ENCODE data around the gene DEPDC7. TPM values are rescaled to one million over a fixed set of nuclear protein-coding genes. Genes with fewer than 3 reads are reported as not detected.
"Not testable (repeated sequence)": the region's sequence is repeated elsewhere in the genome, so short reads cannot be mapped to it uniquely, and the experiment has no call there.

The DEPDC7 gene
- total RNA-seq, 2 donors from 2014 or later: 1.1 to 3.4 TPM

GRCh38 chr11:33005175-33005574 lies 10.5 kb upstream of the DEPDC7 start:
- peaks cover 2 to 7% of the 10 kb centered on the region in 2 donors for H3K27me3 Mint-ChIP-seq

GRCh38 chr11:33006010-33006409 lies 9.7 kb upstream of the DEPDC7 start:
- ATAC-seq (no peak), DNase-seq (ENCODE audit: low spot score) (no peak)
- no peak overlapping the region for H3K4me3 Mint-ChIP-seq
- H3K4me1 Mint-ChIP-seq (ENCODE audit: low read depth in 2 of 2): peaks cover 7% of the 10 kb centered on the region in 2 donors
- no peaks in the 10 kb centered on the region for H3K36me3 Mint-ChIP-seq
- no peak overlapping the region for H3K27ac Mint-ChIP-seq
- H3K27me3 Mint-ChIP-seq: peaks cover 0 to 7% of the 10 kb centered on the region in 2 donors
- no peaks in the 10 kb centered on the region for H3K9me3 Mint-ChIP-seq

More at GRCh38 chr11:33005175-33005574, 10.5 kb upstream of the DEPDC7 start:
- DNase-seq (ENCODE audit: low spot score) (no peak), ATAC-seq (no peak)
- no peaks in the 10 kb centered on the region for H3K9me3 Mint-ChIP-seq
- H3K27ac Mint-ChIP-seq: no peak overlapping the region
- H3K36me3 Mint-ChIP-seq: no peaks in the 10 kb centered on the region
- peaks cover 4 to 7% of the 10 kb centered on the region in 2 donors for H3K4me1 Mint-ChIP-seq (ENCODE audit: low read depth in 2 of 2)
- no peak overlapping the region for H3K4me3 Mint-ChIP-seq

- no peak overlapping the region for H3K4me3 Mint-ChIP-seq
- H3K4me1 Mint-ChIP-seq (ENCODE audit: low read depth in 2 of 2): peaks cover 13 to 28% of the 10 kb centered on the region in 2 donors
- ATAC-seq (no peak), DNase-seq (ENCODE audit: low spot score) (no peak)
- peaks cover 15 to 34% of the 10 kb centered on the region in 2 donors for H3K27me3 Mint-ChIP-seq
- no peak overlapping the region for H3K27ac Mint-ChIP-seq
- no peaks in the 10 kb centered on the region for H3K36me3 Mint-ChIP-seq
- no peaks in the 10 kb centered on the region for H3K9me3 Mint-ChIP-seq
Measured at GRCh38 chr11:33013755-33014154, 1.9 kb upstream of the DEPDC7 start.

DNA sequence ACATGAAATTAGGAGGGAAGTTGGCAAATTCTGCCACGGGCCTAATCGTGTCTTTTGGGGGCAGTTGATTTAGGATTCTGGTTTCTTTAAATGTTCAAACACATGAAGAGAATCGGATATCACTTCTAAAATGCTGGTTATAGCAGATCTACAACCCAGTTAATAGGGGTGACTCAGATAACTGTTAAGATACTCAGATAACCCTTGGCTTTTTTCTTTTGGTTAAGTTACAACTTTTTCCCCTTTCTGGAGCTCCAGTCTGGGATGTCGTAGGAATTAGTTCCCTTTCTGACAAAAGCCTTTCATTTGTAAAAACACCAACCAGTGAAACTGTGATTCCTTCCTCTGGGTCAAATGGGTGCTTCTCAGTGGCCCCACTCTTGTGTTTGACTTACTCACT lies 976 bp downstream of the DEPDC7 start:
- peaks cover 10 to 20% of the 10 kb centered on the region in 2 donors for H3K4me1 Mint-ChIP-seq (ENCODE audit: low read depth in 2 of 2)
- DNase-seq (ENCODE audit: low spot score): no peak
- ATAC-seq: no peak
- H3K36me3 Mint-ChIP-seq: no peaks in the 10 kb centered on the region
- H3K27ac Mint-ChIP-seq: no peak overlapping the region
- H3K9me3 Mint-ChIP-seq: no peaks in the 10 kb centered on the region
- H3K4me3 Mint-ChIP-seq: peak overlapping the region; percentile 83
- peaks cover 17 to 37% of the 10 kb centered on the region in 2 donors for H3K27me3 Mint-ChIP-seq

GRCh38 chr11:33017478-33017877 lies 1.8 kb downstream of the DEPDC7 start:
- no peak for ATAC-seq
- H3K9me3 Mint-ChIP-seq: no peaks in the 10 kb centered on the region
- H3K27me3 Mint-ChIP-seq: peaks cover 17 to 37% of the 10 kb centered on the region in 2 donors
- no peaks in the 10 kb centered on the region for H3K36me3 Mint-ChIP-seq
- H3K4me1 Mint-ChIP-seq (ENCODE audit: low read depth in 2 of 2): peaks cover 4 to 18% of the 10 kb centered on the region in 2 donors
- no peak overlapping the region for H3K4me3 Mint-ChIP-seq
- no peak for DNase-seq (ENCODE audit: low spot score)
- no peak overlapping the region for H3K27ac Mint-ChIP-seq

DNA sequence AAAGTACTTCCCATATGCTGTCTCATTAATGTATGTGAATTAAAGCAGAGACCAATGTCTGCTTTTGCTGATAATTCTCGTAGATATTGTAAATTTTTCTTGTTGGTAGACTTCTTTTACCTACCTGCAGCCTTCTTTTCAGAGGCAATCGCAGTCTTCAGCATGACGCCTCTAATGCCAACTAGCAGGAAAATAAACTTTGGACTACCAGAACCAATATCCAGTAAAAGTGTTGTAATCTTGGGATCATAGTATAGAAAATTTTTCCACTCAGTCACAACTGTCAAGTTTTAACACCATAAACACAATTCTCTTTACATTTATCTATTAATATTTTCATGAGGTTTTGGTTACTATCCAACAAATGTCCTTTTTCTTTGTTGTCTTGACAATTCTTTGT lies 2.3 kb downstream of the DEPDC7 start:
- DNase-seq (ENCODE audit: low spot score): no peak

GRCh38 chr11:33018840-33019239 lies 3.2 kb downstream of the DEPDC7 start:
- no peak overlapping the region for H3K4me3 Mint-ChIP-seq
- no peak for ATAC-seq
- no peaks in the 10 kb centered on the region for H3K9me3 Mint-ChIP-seq
- H3K27ac Mint-ChIP-seq: peak overlapping the region in 1 of 2 donors; percentile 29
- no peaks in the 10 kb centered on the region for H3K36me3 Mint-ChIP-seq
- H3K4me1 Mint-ChIP-seq (ENCODE audit: low read depth in 2 of 2): peaks cover 4 to 12% of the 10 kb centered on the region in 2 donors
- DNase-seq (ENCODE audit: low spot score): no peak
- peaks cover 17 to 37% of the 10 kb centered on the region in 2 donors for H3K27me3 Mint-ChIP-seq

More for the DNA sequence above, 2.3 kb downstream of the DEPDC7 start:
- no peaks in the 10 kb centered on the region for H3K9me3 Mint-ChIP-seq
- no peaks in the 10 kb centered on the region for H3K36me3 Mint-ChIP-seq
- no peak for ATAC-seq
- no peak overlapping the region for H3K27ac Mint-ChIP-seq
- peaks cover 4 to 15% of the 10 kb centered on the region in 2 donors for H3K4me1 Mint-ChIP-seq (ENCODE audit: low read depth in 2 of 2)
- peaks cover 17 to 37% of the 10 kb centered on the region in 2 donors for H3K27me3 Mint-ChIP-seq
- H3K4me3 Mint-ChIP-seq: no peak overlapping the region

GRCh38 chr11:33021501-33021900 lies 5.8 kb downstream of the DEPDC7 start:
- Mint-ChIP-seq H3K4me3 (no peak overlapping the region), H3K27ac (no peak overlapping the region), H3K9me3 (no peaks in the 10 kb centered on the region), H3K4me1 (ENCODE audit: low read depth in 2 of 2) (peaks cover 1 to 6% of the 10 kb centered on the region in 2 donors), H3K36me3 (no peaks in the 10 kb centered on the region), H3K27me3 (peaks cover 20 to 40% of the 10 kb centered on the region in 2 donors)
- ATAC-seq: no peak
- DNase-seq (ENCODE audit: low spot score): no peak

GRCh38 chr11:33021937-33022336 lies 6.3 kb downstream of the DEPDC7 start:
- Mint-ChIP-seq H3K4me3 (no peak overlapping the region), H3K4me1 (ENCODE audit: low read depth in 2 of 2) (peaks cover 0 to 6% of the 10 kb centered on the region in 2 donors), H3K36me3 (no peaks in the 10 kb centered on the region), H3K27me3 (peaks cover 19 to 38% of the 10 kb centered on the region in 2 donors), H3K9me3 (no peaks in the 10 kb centered on the region), H3K27ac (no peak overlapping the region)
- DNase-seq (ENCODE audit: low spot score) (no peak), ATAC-seq (no peak)

- DNase-seq (ENCODE audit: low spot score) (no peak), ATAC-seq (no peak)
- no peaks in the 10 kb centered on the region for H3K36me3 Mint-ChIP-seq
- no peak overlapping the region for H3K27ac Mint-ChIP-seq
- peaks cover 0 to 3% of the 10 kb centered on the region in 2 donors for H3K4me1 Mint-ChIP-seq (ENCODE audit: low read depth in 2 of 2)
- no peaks in the 10 kb centered on the region for H3K9me3 Mint-ChIP-seq
- H3K4me3 Mint-ChIP-seq: no peak overlapping the region
- H3K27me3 Mint-ChIP-seq: peaks cover 9 to 22% of the 10 kb centered on the region in 2 donors
Measured at GRCh38 chr11:33025339-33025722, 9.7 kb downstream of the DEPDC7 start.

DNA sequence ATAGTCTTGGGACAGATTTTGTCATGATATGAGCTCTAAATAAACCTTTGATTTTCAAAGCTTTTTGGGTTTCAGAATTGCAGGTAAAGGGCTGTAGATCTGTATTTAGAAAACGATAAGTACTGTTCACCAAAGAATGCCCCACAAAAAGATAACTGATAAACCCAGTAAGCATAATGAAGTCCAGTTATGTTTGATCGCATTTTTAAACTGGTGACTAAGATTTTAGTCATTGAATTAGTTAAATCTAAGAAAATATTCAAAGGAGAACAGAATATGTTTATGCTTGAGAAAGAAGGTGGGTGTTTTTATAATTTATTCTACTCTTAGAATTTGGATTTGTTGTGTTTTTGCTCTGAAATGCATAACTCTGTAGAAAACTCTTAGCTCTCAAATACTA lies 11.6 kb downstream of the DEPDC7 start:
- Mint-ChIP-seq H3K27me3 (peaks cover 9 to 22% of the 10 kb centered on the region in 2 donors), H3K4me3 (no peak overlapping the region), H3K4me1 (ENCODE audit: low read depth in 2 of 2) (no peaks in the 10 kb centered on the region), H3K36me3 (no peaks in the 10 kb centered on the region), H3K9me3 (no peaks in the 10 kb centered on the region), H3K27ac (no peak overlapping the region)
- DNase-seq (ENCODE audit: low spot score): no peak
- no peak for ATAC-seq

DNA sequence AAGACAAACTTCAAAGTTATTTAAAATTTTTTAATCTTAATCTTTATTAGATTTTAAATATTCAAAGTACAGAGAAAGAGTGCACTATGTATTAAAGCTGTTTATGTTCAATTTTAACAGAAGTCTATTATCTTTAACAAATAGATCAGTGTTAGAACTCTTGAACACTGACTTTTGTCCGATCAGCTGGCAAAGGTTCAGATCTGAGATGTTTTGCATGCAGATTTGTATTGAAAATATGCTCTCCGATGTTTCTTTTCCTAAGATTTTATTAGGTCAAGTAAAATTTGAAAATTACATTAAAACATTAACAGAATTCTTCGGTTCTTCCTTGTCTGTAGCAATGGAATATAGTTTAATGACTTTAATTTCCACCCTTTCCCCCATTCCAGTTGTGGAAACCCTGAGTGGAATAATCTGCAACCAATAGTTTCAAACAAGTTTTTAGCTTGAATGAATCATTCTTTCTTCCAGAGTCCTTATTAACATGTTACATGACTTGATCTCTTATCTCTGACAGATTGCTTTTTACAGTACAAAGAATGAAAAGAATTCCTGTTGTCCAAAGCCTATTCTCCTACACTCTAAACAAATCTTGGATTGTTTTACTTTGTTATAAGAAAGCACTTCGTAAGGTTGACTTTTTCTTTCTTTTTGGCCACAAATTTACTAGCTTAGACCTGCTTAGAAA lies 12.3 kb downstream of the DEPDC7 start:
- Mint-ChIP-seq H3K27me3 (peaks cover 13 to 29% of the 10 kb centered on the region in 2 donors), H3K9me3 (no peaks in the 10 kb centered on the region), H3K36me3 (no peaks in the 10 kb centered on the region), H3K4me3 (no peak overlapping the region), H3K27ac (no peak overlapping the region), H3K4me1 (ENCODE audit: low read depth in 2 of 2) (no peaks in the 10 kb centered on the region)
- DNase-seq (ENCODE audit: low spot score) (no peak), ATAC-seq (no peak)

DNA sequence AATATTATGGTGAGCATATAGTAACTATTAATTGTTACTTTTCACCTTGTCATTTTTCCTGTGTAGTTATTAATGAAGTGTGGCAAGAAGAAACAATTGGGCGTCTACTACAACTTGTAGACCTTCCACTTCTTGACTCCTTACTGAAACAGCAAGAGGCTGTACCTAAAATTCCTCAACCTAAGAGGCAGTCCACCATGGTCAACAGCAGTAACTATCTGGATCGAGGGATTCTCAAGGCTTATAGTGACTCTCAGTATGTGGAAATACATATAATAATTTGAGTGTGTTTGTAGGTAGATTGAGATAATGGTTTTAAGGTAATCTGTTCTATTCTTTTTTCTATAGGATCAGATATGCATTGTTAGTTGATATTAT lies 12.8 kb downstream of the DEPDC7 start:
- Mint-ChIP-seq H3K27me3 (peaks cover 14 to 30% of the 10 kb centered on the region in 2 donors), H3K36me3 (no peaks in the 10 kb centered on the region), H3K4me3 (no peak overlapping the region), H3K4me1 (ENCODE audit: low read depth in 2 of 2) (no peaks in the 10 kb centered on the region), H3K27ac (no peak overlapping the region), H3K9me3 (no peaks in the 10 kb centered on the region)
- DNase-seq (ENCODE audit: low spot score) (no peak), ATAC-seq (no peak)

DNA sequence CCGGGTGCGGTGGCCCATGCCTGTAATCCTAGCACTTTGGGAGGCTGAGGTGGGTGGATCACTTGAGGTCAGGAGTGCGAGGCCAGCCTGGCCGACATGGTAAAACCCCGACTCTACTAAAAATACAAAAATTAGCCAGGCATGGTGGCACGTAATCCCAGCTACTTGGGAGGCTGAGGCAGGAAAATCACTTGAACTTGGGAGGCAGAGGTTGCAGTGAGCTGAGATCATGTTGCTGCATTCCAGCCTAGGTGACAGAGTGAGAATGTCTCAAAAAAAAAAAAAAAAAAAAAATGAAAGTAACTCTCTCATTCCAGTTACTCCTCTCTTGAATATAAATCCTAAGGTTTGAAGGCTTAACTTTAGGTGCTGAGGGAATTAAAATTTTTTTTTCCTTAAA lies 13.5 kb downstream of the DEPDC7 start:
- ATAC-seq; H3K9me3 Mint-ChIP-seq; H3K4me1 Mint-ChIP-seq (ENCODE audit: low read depth in 2 of 2); H3K27ac Mint-ChIP-seq; H3K4me3 Mint-ChIP-seq; H3K36me3 Mint-ChIP-seq; DNase-seq (ENCODE audit: low spot score): not testable (repeated sequence)
- peaks cover 14 to 30% of the 10 kb centered on the region in 2 donors for H3K27me3 Mint-ChIP-seq

DNA sequence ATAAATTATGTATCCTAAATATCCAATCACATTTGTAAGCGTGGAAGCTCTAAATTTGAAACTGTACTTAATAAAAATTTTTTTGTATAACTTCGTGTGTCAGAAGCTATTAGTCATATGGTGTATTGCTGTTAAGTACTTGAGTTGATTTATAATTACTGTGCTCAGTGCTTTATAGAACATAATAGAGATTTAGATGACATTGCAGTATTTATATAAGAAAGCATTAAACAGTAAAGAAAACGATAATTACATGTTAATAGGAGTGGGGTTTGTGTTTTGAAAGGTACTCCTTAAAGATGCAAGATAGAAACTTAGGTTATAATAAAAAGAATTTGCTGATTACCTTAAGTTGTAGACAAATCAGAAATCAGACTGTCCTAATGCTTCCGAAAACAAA lies 17.8 kb downstream of the DEPDC7 start:
- Mint-ChIP-seq H3K9me3 (no peaks in the 10 kb centered on the region), H3K4me1 (ENCODE audit: low read depth in 2 of 2) (no peaks in the 10 kb centered on the region), H3K36me3 (peaks cover 6% of the 10 kb centered on the region), H3K27me3 (peaks cover 11 to 18% of the 10 kb centered on the region in 2 donors), H3K27ac (no peak overlapping the region), H3K4me3 (no peak overlapping the region)
- DNase-seq (ENCODE audit: low spot score) (no peak), ATAC-seq (no peak)

Data from natural killer cell treated with Interleukin-12 subunit alpha and Interleukin-12 subunit beta and Interleukin-15 and Interleukin-18, amount 100 ng/mL, for 72 hours (primary cell).